Activated CD8-positive, alpha-beta memory T cell treated with anti-CD3 and anti-CD28 coated beads for 24 hours (primary cell): Measurements from ENCODE around the gene IMMP2L.

ENCODE experiments used
- DNase-seq: peaks from one replicate; pipeline ENCODE4 v3.0.0-alpha.2; 2020

The IMMP2L gene

GRCh38 chr7:110766864-110767263 is 795.4 kb downstream of the IMMP2L start:
- DNase-seq, result no peak

- no peak for DNase-seq
Observed at GRCh38 chr7:110764852-110765251, 797.4 kb downstream of the IMMP2L start.

DNA sequence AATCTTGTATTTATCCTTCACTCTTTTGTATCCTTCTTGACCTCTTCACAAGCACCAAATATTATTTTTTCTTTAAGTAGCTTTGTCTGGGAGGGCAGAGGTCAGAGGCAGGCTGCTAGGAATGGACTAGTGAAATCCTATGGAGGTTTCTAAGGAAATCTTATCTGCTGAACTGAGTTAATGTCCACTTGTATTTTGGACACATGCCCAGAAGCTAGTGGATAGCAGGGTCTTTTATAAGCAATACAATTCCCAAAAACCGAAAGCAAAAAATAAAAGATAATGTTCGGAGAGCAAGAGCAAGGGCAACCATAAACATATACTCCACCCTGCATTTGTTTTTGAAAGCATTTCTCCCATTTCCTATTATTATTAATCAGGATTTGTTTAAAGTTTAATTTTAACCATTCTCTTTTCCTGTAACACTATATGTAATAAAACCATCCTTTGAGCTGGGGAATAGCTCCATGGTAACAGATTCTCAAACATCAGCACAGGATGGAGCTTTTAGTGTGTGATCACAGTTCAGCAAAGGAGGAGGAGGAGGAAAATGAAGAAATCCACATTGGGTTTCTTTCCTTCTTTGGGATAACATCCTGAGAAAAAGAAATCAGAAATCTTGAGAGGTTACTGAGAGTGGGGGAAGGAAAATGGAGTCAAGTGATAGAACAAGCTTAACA is 799.6 kb downstream of the IMMP2L start:
- no peak for DNase-seq

DNA sequence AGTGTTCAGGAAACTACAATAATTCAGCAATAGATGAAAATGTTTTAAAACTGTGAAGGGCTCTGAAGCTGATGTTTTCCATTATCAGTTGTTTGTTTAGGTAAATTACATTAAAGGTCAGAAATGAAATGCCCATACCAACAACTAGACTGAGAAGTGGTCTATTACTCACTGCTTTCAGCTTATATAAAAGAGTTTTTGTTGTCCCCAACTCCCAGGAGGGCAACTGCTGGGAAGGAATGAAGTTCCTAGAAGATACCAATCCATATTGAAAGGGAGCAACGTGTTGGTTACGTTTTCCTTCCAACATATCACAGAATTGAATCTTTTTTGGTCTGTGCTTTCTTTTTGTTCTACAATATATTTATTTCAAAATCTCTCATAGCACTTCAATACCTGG is 802.0 kb downstream of the IMMP2L start:
- DNase-seq, result no peak

DNA sequence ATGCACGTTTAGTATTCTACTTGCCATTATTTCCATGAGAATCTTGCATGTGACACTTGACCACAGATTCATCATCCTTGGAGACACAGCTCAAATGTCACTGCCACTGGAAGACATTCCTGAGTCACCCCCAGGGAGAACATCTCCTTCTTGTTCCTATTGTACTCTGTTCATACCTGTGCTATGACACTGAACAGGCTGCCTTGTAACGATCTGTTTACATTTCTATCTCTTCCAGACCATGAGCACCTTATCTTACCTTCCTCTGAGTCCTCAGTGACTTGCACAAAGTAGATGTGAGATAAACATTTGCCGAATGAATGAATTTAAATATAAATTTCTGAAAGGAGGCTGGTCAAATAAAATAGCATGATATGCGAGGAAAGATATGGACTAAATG is 803.2 kb downstream of the IMMP2L start:
- DNase-seq, result no peak

DNA sequence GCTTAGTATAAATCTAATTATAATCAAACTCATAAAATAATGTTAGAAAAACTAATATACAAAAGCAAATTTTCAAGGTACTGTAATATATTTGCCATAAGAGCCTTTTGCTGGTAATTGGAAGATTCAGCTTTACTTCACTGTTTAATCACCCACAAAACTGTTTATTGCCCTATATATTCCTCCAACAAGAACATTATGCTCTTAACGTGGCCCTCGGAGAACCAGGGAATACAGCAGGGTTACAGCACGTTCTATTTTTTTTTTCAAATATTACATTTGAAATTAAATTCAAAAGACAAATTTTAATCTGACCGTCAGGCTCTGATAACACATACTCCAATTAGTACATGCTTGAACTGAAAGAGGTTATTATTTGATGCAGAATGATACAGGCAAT is 807.6 kb downstream of the IMMP2L start:
- DNase-seq, result no peak

GRCh38 chr7:110750931-110751605 is 811.2 kb downstream of the IMMP2L start:
- DNase-seq, result no peak

DNA sequence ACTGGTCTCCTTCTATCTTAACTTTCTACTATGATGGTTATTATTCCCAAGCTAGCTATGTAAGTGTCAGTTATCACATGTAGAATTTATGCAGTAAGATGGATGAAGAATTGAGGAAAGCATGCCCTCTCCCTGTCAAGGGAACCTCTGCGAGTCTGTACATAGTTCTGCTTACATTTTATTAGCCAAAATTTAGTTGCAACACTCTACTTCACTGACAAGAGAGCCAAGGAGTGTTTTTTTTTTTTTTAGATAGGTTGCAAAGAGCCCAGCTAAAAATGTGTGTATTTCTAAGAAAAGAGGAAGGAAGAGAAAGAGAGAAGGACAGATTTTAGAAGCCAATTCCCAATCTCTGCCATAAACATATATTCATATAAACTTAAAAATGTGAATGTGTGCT is 829.1 kb downstream of the IMMP2L start:
- no peak for DNase-seq

- DNase-seq, result no peak
Observed at GRCh38 chr7:110724811-110725210, 837.5 kb downstream of the IMMP2L start.

DNA sequence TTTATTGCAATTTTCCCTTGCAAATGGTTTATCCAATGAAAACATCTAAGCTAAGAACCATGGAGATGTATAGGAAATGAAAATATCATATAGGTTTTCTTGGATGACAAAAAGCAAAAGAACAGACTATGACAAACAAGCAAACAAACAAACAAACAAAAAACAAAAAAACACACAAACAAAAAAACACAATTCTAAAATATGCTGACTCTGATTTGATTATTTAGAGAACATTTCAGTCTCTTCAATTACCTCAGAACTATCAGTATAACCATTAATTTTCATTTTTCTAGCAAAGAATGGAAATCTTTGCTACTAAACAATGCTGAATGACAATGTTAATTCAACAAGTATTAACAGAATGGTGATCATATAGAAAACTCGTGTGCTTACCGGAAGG is 840.9 kb downstream of the IMMP2L start:
- DNase-seq, result no peak

DNA sequence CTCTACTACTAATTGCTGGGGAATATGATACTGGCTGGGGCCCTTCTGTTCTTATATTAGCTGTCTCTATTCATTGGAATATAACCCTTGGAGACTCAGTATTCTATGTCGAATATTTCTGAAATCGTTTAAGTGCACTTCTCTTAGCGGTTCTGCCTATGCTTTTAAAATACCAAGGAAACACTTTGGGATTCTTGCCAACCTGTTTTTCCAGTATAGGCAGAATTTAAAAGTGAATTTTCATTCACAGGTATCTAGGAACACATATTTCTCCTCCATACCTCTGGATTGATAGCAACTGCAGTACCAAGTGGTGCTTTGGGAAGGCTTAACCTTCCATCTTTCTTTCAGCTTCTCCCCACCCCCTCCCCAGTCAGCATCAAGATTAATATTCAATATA is 841.7 kb downstream of the IMMP2L start:
- no peak for DNase-seq

DNA sequence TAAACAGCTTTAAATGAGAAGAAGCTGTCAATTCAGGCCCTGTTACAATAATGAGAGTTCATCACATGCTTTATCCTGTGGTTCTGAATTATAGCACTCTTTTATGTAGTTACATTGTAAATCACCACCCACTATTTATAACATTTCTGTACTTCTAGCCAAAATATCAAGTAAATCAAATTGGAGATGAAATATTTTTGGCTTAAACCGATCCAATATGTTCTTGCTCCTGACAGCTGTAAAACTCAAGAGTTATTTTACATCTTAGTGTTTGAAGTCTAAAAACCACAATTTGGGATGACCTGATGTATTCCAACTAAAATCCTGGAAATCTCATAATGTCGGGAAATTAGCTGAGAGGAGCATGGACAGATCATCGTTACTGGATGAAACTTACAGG is 842.6 kb downstream of the IMMP2L start:
- DNase-seq, result no peak

DNA sequence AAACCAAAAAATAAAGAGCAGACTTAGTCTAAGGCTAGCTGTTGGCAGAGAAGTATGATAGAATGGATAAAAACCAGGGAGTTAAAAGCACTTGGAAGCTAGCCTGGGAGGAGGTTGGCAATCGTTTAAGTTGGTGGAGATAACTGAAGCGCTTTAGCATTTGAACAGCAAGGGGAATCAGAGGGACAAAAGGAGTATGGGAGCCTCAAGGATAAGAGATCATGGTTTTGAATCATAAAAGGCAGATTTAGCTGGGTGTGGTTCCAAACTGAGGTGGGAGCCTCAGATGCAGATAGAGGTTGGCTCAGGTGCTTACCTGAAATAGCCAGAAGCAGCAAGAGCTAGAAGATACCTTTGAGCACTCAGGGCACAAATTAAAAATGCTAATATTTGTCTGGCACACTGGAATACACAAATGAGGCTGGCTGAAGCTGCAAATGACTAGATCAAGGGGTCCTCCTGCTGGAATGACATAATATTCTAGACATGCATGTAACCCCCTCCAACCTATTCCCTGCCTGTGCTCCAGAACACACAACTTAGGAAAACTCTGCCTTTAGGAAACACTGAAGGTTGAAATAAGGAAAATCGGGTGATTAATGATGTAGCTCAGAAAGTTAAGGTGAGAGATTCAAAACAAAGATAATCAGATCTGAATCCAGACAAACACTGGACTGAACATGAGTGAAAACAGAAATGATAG is 843.6 kb downstream of the IMMP2L start:
- DNase-seq, result no peak

DNA sequence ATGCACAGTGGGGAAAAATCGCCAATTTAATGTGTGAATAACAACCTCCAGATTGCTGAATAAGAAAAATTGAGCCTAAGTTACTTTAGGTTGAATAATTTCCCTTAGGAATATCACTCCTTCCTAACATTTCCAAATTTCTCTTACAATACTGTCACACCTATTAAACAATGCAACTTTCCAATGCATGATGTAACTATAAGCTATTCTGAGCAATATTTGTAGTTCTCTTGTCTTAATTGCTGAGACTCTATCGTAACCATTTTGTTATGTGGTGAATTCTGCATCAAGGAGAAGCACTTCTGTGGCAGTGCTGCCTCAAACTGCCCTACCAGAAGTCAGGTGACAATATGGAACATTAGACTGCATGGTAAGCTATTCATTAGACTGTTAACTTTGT is 858.1 kb downstream of the IMMP2L start:
- no peak for DNase-seq

- no peak for DNase-seq
Observed at GRCh38 chr7:110698576-110698975, 863.7 kb downstream of the IMMP2L start.

DNA sequence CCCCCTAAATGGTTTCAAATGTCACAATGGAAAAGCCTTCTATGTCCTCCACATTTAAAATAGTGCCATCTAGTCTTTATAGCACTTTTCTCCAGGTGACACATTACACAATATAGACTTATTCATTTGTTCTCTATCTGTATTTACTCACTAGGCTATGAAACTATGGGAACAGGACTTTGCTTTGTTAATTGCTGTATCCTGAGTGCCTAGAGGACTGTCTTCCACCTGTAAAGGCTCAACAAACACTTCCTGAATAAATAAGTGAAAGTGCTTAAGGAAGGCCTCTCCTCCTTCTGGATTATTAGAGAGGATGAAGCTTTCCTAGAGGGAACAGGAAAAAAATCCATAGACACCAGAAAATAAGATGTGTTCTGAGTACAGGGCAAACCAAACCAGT is 868.9 kb downstream of the IMMP2L start:
- DNase-seq, result no peak

DNA sequence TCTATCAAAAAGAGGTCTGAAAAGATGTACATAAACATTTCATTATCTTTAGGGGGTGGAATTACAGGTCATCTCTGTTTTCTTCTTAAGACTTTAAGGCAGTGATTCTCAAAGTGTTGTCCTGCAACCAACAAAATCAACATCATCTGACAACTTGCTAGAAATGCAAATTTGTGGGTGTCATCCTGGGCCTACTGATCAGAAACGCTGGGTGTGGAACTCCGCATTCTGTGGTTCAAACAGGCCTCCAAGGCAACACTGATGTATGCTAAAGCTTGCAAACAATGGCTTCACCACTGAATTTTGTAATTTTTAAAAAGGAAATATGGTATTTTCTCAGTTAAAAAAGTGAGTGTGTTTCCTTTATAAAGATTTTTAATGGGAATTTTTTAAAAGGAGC is 873.4 kb downstream of the IMMP2L start:
- DNase-seq, result no peak

GRCh38 chr7:110685899-110686298 is 876.4 kb downstream of the IMMP2L start:
- no peak for DNase-seq

DNA sequence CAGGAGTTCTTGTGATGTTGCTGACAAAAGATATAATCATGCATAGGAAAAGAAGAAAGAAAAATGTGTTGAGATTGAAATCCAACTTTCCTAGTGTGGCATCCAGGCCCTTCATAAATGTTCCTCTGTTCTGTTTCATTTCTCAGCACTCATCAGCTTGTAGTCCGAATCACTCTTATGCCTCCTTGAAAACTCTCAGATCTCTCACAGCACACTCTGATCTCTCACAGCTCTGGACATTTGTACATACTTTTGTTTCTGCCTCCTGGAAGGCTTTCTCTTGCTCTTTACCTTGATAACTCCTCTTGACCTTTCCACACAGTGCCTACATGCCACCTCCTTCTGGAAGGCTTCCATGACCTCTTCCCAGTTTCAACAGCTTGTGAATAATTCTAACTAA is 880.4 kb downstream of the IMMP2L start:
- DNase-seq, result no peak

DNA sequence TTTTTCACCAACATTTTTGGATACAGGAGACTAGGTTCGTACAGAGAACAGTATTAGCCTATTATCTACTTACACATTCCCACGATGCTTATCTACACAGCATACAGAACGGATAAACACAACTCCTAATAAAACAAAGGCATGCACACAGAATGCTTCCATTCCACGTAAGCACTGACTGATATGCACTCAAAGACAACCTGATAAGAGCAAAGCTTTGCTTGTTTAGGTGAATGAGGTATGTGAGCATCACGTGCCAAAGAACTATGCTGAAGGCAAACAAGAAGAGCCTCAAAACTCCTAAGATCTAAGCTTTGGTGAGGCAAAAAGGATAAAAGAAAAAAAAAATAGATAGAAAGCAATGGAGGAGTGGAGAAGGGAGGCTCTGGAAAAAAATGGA is 884.9 kb downstream of the IMMP2L start:
- no peak for DNase-seq

- no peak for DNase-seq
Observed at GRCh38 chr7:110676785-110677184, 885.5 kb downstream of the IMMP2L start.

DNA sequence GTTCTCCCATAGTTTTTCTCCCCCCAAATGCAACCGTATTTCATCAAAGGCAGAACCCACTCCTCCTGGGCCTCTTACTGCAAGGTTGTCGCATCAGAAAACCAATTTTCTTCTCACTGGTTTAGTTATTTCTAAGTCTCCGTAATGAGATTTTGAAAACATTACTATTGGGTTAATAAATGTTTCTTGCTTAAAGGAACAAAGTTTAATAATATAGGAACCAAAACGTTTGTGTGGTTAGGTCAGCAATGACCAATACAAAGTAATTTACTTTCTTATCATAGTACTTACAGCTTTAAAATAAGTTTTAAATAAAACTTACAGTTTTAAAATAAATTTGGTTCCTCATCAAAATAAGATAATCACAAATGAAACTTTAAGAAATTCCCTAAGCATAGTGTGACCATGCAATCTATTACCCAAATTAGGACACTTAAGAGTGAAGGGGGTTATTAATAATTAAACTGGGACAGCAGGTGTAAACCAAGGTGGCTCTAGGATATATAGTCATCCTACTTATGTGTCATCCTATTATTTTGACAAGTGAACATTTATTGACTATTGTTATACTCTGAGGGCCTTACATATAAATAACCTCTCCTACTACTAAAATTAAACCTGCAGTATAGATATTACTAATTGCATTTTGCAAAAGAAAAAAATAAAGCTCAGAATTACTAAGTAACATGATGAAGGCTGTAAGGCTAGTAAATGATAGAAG is 886.7 kb downstream of the IMMP2L start:
- DNase-seq, result no peak

DNA sequence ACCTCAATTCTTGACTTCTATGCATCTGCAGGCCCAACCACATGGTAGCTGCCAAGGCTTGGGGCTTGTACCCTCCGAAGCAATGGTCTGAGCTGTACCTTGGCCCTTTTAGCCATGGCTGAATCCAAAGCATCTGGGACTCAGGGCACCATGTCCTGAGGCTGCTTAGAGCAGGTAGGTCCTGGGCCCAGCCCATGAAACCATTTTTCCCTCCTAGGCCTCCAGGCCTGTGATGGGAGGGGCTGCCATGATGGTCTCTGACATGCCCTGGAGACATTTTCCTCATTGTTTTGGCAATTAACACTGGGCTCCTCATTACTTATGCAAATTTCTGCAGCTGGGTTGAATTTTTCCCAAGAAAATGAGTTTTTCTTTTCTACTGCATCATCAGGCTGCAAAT is 889.1 kb downstream of the IMMP2L start:
- DNase-seq, result no peak

GRCh38 chr7:110669410-110669809 is 892.9 kb downstream of the IMMP2L start:
- DNase-seq, result no peak
